Stimulated activated CD8-positive, alpha-beta memory T cell treated with anti-CD3 and anti-CD28 coated beads, Interleukin-7, amount 100 ng/mL, for 4 hours (primary cell): ENCODE measurements around the gene FAF2.
"Not testable (repeated sequence)": the region's sequence is repeated elsewhere in the genome, so short reads cannot be mapped to it uniquely, and the experiment has no call there.

Experiments used
- DNase-seq, 2 donors: peaks; one replicate each; pipeline ENCODE4 v3.0.0-alpha.2; 2020; ENCODE audit warnings: low read depth in 2 of 2

Gene FAF2

GRCh38 chr5:176416965-176417364, 31.2 kb upstream of the FAF2 start:
- DNase-seq, result no peak

- DNase-seq, result no peak
Measured at GRCh38 chr5:176418251-176418650, 29.9 kb upstream of the FAF2 start.

DNA sequence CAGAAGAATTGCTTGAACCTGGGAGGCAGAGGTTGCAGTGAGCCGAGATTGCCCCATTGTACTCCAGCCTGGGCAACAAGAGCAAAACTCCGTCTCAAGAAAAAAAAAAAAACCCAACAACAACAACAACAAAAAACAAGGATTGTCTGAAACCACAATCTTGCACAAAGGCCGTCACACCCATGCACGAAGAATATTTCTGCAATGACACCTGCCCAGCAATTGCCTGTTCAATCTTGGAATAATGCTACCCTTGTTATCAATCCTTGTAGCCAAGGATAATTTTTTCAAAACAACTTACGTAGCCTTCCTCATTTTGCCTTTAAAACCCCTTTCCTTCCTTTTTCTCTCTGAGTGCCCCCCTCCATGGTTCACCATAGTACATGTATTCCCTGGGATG, 28.1 kb upstream of the FAF2 start:
- DNase-seq, result no peak

GRCh38 chr5:176420972-176421544, 27.1 kb upstream of the FAF2 start:
- no peak for DNase-seq

DNA sequence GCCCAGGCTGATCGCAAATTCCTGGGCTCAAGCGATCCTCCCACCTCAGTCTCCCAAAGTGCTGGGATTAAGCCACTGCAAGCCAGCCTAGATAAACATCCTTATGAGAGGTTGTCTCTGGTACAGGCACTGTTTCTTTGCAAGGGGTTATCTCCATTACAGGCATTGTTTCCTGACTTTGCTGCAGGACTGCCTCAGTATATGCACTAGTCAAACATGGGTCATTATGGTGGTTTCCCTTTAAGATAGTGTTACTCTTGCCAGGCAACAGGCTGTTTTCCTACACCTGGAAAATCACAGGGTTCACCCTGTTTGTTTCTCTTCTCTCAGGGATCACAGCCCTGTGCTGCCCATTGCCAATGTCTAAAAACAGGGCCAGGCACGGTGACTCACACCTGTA, 24.0 kb upstream of the FAF2 start:
- DNase-seq, result no peak

- no peak for DNase-seq
Measured at GRCh38 chr5:176425138-176425537, 23.0 kb upstream of the FAF2 start.

DNA sequence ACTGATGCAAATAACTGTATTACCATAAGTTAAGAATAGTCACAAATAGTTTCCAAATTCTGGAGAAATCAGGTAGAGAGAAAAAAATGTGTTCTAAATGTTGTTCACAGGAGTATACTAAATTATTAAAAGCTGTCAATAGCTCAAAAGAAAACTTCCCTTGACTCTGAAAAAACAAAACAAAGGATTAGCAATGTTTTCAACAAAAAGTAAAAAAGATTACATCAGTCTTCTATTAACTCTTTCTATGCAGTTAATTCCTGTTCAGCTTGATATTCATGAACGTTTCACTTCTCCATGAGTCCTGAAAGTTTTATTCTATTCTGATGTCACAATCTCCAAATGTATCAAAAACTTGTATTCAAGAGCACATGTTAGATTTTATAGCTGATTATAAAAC, 22.4 kb upstream of the FAF2 start:
- DNase-seq, result no peak

DNA sequence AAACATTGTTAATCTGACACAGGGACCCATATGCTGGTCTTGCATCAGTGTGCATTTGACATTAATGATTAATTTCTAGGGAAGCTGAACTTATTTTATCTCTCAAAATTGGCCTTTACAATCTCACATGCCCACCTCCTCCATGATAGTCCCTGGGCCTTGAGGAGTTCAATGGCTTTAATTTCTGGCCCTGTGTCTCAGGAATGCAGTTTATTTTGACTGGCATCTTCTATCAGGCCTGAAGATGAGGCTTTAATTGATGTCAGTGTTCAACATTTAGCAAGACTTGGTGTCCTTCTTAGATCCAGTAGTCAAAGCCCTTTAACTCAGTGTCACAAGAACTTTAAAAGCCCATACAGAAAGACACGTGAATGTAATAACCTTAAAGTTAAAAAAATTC, 21.3 kb upstream of the FAF2 start:
- DNase-seq, result no peak

DNA sequence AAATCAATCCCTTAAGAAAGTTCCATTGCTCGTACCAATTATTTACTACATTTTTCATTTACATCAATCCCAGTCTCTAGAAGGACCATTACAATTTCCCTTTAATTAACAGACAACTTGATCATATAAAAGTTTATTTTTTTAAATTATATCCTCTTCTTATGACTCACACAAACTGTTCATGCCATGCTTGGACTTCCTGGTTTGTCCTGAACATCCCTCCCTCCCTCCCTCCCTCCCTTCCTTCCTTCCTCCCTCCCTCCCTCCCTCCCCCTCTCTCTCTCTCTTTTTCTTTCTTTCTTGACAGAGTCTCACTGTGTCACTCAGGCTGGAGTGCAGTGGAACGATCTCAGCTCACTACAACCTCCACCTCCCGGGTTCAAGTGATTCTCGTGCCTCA, 20.2 kb upstream of the FAF2 start:
- DNase-seq, result no peak

DNA sequence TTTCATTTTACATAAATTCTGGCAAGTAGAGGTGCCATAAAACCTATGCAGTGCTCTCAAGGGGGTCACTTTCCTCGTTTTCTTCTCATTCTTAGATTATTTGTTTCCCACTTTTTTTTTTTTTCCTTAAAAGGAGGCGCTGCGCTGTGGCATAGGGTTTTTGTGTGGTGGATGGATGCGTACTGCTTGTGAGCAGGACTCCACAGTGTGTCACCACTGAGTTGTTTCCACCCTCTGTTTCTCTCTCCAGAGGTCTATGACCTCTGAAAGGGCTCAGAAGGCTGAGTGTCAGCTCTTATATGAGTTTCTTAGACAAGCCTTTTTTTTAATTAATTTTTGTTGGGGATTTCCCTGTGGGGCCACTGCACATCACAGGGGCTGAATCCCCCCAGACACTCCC, 18.2 kb upstream of the FAF2 start:
- no peak for DNase-seq

- DNase-seq, result no peak
Measured at GRCh38 chr5:176432707-176433106, 15.5 kb upstream of the FAF2 start.

DNA sequence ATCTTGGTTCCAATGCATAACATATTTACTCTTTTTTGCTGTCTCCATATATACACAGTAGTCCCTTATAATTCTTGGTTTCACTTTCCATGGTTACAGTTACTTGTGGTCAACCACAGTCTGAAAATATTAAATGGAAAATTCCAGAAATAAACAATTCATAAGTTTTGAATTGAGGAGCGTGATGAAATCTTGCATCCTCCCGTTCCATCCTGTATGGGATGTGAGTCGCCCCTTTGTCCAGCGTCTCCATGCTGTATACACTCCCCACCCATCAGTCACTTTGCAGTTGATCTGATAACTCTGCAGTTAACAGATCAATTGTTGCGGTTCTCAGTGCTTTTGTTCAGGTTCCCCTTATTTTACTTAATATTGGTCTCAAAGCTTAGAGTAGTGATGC, 11.5 kb upstream of the FAF2 start:
- DNase-seq, result no peak

GRCh38 chr5:176438959-176439757, 9.0 kb upstream of the FAF2 start:
- no peak for DNase-seq

GRCh38 chr5:176440927-176441706, 7.1 kb upstream of the FAF2 start:
- no peak for DNase-seq

GRCh38 chr5:176441921-176442323, 6.3 kb upstream of the FAF2 start:
- no peak for DNase-seq

GRCh38 chr5:176442911-176443310, 5.3 kb upstream of the FAF2 start:
- not testable (repeated sequence) for DNase-seq

DNA sequence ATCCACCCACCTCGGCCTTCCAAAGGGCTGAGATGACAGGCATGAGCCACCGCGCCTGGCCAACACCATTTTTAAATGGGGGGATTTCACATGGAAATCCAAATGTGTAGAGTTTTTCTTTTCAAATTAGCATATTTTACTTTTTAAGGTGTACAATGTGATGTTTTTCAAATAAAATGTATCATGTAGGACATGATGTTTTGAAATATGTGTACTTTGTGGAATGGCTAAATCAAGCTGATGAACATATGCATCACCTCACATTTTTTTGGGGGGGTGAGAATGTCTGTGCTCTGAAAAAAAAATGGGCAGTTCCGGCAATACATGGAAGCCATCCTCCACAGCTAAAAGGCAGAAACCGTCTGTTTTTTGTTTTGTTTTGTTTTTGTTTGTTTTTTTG, 3.4 kb upstream of the FAF2 start:
- no peak for DNase-seq

DNA sequence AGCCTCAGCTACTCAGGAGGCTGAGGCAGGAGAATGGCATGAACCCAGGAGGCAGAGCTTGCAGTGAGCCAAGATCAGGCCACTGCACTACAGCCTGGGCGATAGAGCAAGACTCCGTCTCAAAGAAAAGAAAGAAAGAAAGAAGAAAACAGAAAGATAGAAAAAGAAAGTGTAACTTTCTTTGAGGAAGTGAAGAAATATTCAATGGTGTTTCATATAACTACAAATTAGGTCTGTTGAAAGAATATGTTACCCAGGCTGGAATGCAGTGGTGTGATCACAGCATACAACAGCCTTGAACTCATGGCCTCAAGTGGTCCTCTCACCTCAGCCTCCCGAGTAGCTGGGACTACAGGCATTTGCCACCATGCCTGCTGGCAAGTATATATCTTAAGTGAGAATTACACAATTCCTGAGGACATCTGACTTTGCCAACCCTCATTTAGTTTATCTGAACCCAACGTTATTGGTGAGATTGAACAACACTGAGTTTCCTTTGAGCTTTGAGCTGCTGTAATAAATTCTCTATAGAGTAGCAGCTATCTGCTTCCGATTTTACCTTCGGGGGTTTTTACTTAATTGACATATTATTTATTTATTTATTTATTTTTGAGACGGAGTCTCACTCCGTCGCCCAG, 2.0 kb upstream of the FAF2 start:
- no peak for DNase-seq

- DNase-seq, result no peak
Measured at GRCh38 chr5:176446884-176447590, 1.1 kb upstream of the FAF2 start.

- no peak for DNase-seq
Measured at GRCh38 chr5:176447591-176447977, 601 bp upstream of the FAF2 start.

GRCh38 chr5:176450077-176450476, 1.9 kb downstream of the FAF2 start:
- DNase-seq, result no peak
